GM12878 (cell line): ENCODE measurements around the gene SCCPDH.

Source experiments
- CTCF ChIP-seq, 3 experiments: IDR thresholded peaks in 2 of 3; conservative IDR thresholded peaks in 1 of 3; 2 replicates each; pipeline ENCODE4 v1.5.1; 2011; ENCODE audit warnings: low read depth in 3 of 3, low read length in 3 of 3, mild to moderate bottlenecking in 3 of 3, control low read depth in 2 of 3, moderate library complexity in 2 of 3, inconsistent platforms in 1 of 3, mixed read lengths in 1 of 3; ENCODE audit not compliant: control insufficient read depth in 2 of 3, insufficient read depth in 1 of 3; ENCODE audit errors: extremely low read depth in 1 of 3
- ESRRA ChIP-seq: IDR thresholded peaks from 2 replicates; pipeline ENCODE4 v1.6.1; 2012; ENCODE audit warnings: mild to moderate bottlenecking, low read length, improper control_type of control experiment
- EZH2 ChIP-seq: IDR thresholded peaks from 2 replicates; pipeline ENCODE4 v1.6.1; 2012; ENCODE audit warnings: low read depth, mild to moderate bottlenecking, control low read depth, inconsistent platforms, low read length, borderline replicate concordance; ENCODE audit not compliant: control insufficient read depth
- MAX ChIP-seq: IDR thresholded peaks from 2 replicates; pipeline ENCODE4 v1.6.1; 2012; ENCODE audit warnings: low read depth, low read length, improper control_type of control experiment
- NFXL1 ChIP-seq: fragments of 450-650 bp; IDR thresholded peaks from 2 replicates; pipeline ENCODE4 v1.6.1; 2017; ENCODE audit warnings: antibody characterized with exemption, mild to moderate bottlenecking, borderline replicate concordance
- RELB ChIP-seq: fragments of 450-650 bp; IDR thresholded peaks from 2 replicates; pipeline ENCODE4 v1.6.1; 2017; ENCODE audit warnings: low read depth, mild to moderate bottlenecking, moderate library complexity
- STAT1 ChIP-seq: fragments of 450-650 bp; conservative IDR thresholded peaks from 2 replicates; pipeline ENCODE4 v1.6.1; 2014; ENCODE audit warnings: antibody characterized with exemption, mild to moderate bottlenecking
- TARDBP ChIP-seq: IDR thresholded peaks from 2 replicates; pipeline ENCODE4 v1.6.1; 2016; ENCODE audit warnings: borderline replicate concordance

- TF ChIP-seq CTCF (IDR thresholded peaks at IDR 0.05 in 2 of 3, conservative IDR thresholded peaks at IDR 0.05 in 1 of 3; ENCODE audit: control insufficient read depth in 2 of 3, extremely low read depth in 1 of 3, insufficient read depth in 1 of 3, low read depth in 3 of 3, low read length in 3 of 3), result no peak
- TF ChIP-seq RELB, result no peak
- no peak for TF ChIP-seq ESRRA
- TF ChIP-seq STAT1, result no peak
- TF ChIP-seq EZH2, result no peak
- TF ChIP-seq MAX, result no peak
- TF ChIP-seq TARDBP, result no peak
- TF ChIP-seq NFXL1, result no peak
Measured at GRCh38 chr1:246805135-246805716, 81.0 kb downstream of the SCCPDH start.
